GM12865 (cell line): ENCODE results near the gene PHAF1.

Experiments used
- DNase-seq: peaks from one replicate; pipeline ENCODE4 v3.0.0; 2010; ENCODE audit warnings: low read depth
- H3K4me3 ChIP-seq: 2 replicates; pipeline ENCODE4 v1.5.1; 2011; ENCODE audit warnings: mild to moderate bottlenecking, low read depth, low read length, control low read depth
- TF ChIP-seq, protein P1 (sequence below): IDR thresholded peaks from 2 replicates; pipeline ENCODE4 v1.5.1; 2011; ENCODE audit warnings: low read length, control low read depth, low read depth, inconsistent platforms; ENCODE audit not compliant: insufficient read depth; ENCODE audit errors: missing control alignments

PHAF1 gene

GRCh38 chr16:67145746-67146145 lies 36.0 kb downstream of the PHAF1 start:
- H3K4me3 ChIP-seq, result no peak overlapping the region
- TF ChIP-seq, protein P1, sequence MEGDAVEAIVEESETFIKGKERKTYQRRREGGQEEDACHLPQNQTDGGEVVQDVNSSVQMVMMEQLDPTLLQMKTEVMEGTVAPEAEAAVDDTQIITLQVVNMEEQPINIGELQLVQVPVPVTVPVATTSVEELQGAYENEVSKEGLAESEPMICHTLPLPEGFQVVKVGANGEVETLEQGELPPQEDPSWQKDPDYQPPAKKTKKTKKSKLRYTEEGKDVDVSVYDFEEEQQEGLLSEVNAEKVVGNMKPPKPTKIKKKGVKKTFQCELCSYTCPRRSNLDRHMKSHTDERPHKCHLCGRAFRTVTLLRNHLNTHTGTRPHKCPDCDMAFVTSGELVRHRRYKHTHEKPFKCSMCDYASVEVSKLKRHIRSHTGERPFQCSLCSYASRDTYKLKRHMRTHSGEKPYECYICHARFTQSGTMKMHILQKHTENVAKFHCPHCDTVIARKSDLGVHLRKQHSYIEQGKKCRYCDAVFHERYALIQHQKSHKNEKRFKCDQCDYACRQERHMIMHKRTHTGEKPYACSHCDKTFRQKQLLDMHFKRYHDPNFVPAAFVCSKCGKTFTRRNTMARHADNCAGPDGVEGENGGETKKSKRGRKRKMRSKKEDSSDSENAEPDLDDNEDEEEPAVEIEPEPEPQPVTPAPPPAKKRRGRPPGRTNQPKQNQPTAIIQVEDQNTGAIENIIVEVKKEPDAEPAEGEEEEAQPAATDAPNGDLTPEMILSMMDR, result no peak
- no peak for DNase-seq

DNA sequence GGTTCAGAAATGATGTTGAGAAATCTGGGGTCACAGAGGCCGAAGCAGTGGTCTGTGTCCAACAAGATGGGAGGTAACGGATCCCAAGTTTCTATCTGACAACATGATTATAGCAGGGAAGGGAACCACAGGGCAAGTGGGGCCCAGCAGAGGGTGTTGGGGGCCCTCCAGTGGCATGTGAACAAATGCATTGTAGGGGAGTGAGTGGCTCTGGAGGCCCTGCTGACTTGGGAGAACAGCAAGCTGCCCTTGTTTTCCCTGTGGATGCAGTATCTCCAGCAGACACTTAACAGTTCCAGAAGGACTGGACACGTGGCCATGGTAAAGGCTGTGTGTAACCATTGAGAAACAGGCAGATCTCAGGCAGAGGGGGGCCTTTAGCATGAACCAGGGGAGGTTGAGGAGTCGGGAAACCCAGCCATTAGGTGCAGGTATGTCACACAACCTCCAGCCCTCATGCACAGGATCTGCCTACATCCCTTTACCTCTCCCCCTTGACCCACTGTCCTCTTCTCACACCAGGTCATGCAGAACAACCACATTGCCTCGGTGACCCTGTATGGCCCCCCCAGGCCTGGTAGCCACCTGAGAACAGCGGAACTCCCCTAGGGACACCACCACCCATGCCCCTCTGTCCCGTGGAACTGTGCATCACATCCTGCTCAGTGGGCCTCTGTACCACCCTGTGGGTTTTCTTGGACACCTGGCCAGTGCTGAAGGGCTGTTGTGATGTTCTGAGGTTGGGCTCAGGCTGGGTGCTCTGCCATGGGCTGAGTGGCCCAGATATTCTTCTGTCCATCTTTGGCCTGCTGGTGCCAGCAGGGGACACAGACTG lies 37.0 kb downstream of the PHAF1 start:
- no peak overlapping the region for H3K4me3 ChIP-seq
- DNase-seq, result no peak
- TF ChIP-seq, protein P1, result no peak

GRCh38 chr16:67147437-67148140 lies 37.8 kb downstream of the PHAF1 start:
- TF ChIP-seq, protein P1, result no peak
- DNase-seq, result no peak
- H3K4me3 ChIP-seq, result no peak overlapping the region

- TF ChIP-seq, protein P1, result no peak
- no peak overlapping the region for H3K4me3 ChIP-seq
- no peak for DNase-seq
These were observed 38.5 kb downstream of the PHAF1 start for GRCh38 chr16:67148221-67148620.

DNA sequence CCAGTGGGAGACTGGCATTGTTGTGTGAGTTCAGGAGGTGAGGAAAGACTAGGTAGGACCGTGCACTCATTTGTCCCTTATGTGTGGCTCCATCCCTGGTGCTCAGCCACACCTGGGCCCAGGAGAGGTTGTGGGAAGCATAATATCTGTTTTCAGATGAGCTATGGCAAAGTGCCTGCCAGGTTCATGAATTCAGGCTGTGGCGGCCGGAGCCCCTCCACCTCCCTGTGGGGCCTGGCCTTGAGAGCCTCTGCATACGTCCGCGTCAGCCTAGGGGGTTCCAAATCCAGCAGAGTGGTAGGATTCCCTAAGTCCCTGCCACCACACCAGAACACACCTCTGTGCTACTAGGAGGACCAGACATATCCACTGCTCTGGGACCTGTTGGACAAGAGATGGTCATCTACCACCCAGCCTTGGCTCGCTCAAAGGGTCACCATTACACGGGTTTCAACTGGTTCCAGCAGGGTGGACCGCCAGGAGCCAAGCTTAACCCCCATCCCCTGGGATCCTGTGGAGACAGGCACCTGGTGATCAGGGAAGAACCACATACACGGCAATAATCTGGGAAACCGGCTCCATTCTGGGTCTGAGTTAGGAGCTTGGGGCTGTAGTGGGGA lies 39.0 kb downstream of the PHAF1 start:
- DNase-seq, result no peak
- TF ChIP-seq, protein P1, result no peak
- H3K4me3 ChIP-seq, result no peak overlapping the region

GRCh38 chr16:67149276-67150046 lies 39.7 kb downstream of the PHAF1 start:
- TF ChIP-seq, protein P1, result no peak
- DNase-seq, result no peak
- H3K4me3 ChIP-seq, result no peak overlapping the region
